GM21619 (cell line): ENCODE data around the gene STAG1.
"Not testable (repeated sequence)": the region's sequence is repeated elsewhere in the genome, so short reads cannot be mapped to it uniquely, and the experiment has no call there.

Experiments used
- ATAC-seq: cut with Tn5 transposase; IDR thresholded peaks from one replicate; pipeline ENCODE4 v1.9.1; 2021; ENCODE audit not compliant: unreplicated experiment

STAG1 gene

GRCh38 chr3:136752172-136752421, at the start of gene STAG1:
STAG1 (minus strand) TSS chr3:136752378; CDS start chr3:136630898, 121,480 bp downstream.
- ATAC-seq, result no peak

DNA sequence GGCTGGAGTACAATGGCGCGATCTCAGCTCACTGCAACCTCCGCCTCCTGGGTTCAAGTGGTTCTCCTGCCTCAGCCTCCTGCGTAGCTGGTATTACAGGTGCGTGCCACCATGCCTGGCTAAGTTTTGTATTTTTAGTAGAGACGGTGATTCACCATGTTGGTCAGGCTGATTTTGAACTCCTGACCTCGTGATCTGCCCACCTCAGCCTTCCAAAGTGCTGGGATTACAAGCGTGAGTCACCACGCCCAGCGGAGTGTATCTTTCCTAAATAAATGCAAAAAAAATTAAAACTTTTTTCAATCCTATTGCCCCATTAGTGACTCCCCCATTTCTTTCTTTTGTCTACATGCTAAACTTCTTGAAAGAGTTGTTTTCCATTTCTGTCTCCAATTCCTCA, 49.0 kb upstream of the STAG1 start:
- not testable (repeated sequence) for ATAC-seq

- no peak for ATAC-seq
These were observed 40.6 kb upstream of the STAG1 start for GRCh38 chr3:136792556-136793330.

DNA sequence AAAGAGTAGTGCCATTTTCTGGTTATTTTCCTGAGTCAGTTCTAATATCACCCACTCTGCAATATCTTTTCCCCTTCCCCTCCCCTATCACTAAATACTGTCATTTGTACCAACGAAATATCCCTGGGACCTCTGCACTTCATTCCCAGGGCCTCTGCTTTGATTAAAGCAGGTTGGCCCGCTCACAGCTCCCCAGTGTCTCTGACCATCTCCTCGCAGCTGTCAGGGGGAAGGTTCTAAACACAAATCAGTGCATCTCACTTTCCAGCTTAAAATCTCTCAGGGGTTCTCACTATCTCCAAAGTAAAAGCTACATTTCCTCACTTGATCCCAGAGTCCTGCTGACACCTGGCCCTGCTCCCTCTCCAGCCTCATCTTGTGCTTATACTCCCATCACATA, 38.6 kb upstream of the STAG1 start:
- no peak for ATAC-seq

DNA sequence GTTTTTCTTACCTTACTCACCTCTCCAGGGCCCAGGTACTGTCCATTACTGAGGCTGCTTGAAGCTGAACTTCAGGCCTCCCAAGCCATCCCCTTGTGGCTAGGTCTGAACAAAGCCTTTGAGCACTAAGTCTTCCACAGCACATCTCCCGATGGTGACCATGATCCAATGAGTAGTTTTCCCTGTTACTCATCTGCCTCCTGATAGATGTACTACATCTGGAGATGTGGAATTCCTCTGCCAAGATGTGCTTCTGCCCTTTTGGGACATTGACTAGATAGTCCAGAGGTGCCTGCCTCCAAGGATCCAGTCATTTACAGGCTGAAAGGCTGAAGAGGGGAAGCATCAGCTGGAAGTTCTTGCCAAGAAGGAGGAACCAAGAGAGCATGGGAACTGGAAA, 37.8 kb upstream of the STAG1 start:
- no peak for ATAC-seq

- no peak for ATAC-seq
These were observed 36.0 kb upstream of the STAG1 start for GRCh38 chr3:136788154-136788553.

DNA sequence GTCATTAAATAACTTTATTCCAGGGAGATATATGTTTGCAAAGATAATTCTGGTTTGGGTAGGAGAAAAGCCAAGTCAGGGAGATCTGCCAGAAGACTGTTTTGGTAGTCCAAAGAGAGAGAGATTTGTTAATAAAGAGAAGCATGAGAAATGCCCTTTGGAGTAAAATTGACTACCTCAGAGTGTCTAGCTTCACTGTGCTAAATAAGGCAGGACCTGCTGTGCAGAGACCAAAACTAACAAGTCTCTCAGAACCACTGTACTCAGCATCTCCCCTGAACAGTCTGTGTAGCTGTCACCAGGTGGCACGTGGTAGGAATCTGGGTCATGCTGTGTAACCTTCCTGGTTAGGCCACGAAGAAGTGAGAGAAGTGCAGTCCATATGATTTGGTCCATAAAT, 35.2 kb upstream of the STAG1 start:
- ATAC-seq, result peak; percentile 72

GRCh38 chr3:136783708-136784191, 31.6 kb upstream of the STAG1 start:
- ATAC-seq, result no peak

GRCh38 chr3:136780741-136781140, 28.6 kb upstream of the STAG1 start:
- no peak for ATAC-seq

GRCh38 chr3:136778865-136779264, 26.7 kb upstream of the STAG1 start:
- no peak for ATAC-seq

- no peak for ATAC-seq
These were observed 20.5 kb upstream of the STAG1 start for GRCh38 chr3:136772709-136773108.

GRCh38 chr3:136758160-136759102, 6.3 kb upstream of the STAG1 start:
- not testable (repeated sequence) for ATAC-seq

DNA sequence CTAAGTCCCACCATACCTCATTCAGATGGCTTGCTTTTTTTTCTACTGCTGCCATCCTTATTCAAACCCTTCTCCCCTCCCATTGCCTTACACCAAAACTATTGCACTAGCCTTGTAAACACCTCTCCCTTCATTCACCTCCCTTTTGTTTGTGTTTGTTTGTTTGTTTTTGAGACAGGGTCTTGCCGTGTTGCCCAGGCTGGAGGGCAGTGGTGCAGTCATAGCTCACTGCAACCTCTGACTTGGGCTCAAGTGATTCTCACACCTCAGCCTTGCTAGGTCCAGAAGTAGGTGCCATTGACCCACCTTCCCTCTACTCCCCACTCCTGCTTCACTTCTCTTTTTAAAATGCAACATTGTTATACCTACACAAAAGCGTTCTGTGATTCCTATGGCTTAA, 3.0 kb upstream of the STAG1 start:
- ATAC-seq, result no peak

GRCh38 chr3:136753326-136753939, 1.3 kb upstream of the STAG1 start:
- ATAC-seq, result no peak

- ATAC-seq, result peak; percentile 81
These were observed 496 bp upstream of the STAG1 start for GRCh38 chr3:136752422-136753325.

DNA sequence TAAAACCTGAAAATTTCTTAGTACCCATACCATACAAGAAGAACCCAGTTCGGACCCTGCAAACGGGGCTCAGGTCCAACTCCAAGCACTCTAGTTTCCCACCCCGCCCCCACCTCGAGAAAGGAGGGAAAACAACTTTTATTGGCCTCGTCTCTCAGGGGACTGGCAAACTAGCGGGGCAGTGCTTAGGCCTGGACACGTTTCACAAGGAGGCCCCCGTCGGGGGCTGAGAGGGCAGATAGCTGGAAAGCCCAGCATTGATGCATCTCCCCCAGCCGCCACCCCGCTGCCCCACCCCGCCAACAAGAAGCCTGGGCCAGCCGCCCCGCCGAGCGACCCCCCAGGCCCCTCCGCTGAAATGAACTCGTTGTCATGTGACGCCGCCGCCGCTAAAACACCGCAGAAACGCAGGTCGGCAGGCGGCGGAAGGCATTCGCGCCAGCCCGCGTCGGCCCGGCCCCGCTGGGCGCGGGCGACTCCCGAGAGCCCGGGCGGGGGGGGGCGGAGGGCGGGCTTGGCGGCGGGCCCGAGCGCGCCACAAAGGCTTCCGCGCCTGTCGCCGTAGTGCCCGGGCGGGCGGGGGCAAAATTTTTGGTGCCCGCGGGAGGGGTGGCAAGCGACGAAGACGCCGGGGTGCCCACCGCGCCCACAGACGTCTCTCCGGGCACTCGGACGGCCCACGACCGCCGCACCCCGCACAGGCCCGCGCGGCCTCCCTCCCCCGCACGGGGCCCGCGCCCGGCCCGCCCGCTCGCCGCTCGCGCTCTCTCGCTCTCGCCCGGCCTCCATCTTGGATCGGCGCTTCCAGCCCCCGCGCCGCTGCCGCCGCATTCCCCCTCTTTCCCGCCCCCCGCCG, 634 bp downstream of the STAG1 start:
- peak; percentile 9 for ATAC-seq

GRCh38 chr3:136750897-136751315, 1.3 kb downstream of the STAG1 start:
- no peak for ATAC-seq

DNA sequence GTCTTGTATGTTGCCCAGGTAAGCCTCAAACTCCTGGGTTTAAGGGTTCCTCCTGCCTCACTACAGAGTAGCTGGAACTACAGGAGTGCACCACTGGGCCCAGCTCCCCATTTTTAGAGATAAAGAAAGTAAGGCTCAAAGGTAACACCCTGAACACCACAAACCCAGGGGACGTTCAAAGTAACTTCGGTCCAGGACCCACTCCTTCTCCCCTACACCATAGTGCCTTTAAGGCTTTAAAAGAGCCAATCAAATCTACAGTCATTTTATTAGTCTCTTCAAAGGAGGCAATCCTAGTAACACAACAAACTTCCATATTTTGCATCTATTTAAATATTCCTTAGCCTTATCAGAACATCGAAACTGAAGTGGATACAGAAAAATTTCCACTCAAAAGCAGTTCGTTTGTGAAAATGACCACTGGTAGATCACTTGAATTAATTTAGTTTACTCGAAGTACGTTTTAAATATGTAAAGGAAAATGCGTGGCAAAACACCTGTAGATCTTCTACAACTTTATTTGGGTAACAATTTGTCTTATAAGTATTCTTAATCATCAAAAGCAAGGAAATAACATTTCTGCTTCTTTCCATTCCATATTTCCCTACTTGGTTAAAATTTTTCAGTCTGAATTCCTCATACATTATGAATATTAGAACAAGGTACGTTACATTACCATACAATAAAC, 1.8 kb downstream of the STAG1 start:
- no peak for ATAC-seq

DNA sequence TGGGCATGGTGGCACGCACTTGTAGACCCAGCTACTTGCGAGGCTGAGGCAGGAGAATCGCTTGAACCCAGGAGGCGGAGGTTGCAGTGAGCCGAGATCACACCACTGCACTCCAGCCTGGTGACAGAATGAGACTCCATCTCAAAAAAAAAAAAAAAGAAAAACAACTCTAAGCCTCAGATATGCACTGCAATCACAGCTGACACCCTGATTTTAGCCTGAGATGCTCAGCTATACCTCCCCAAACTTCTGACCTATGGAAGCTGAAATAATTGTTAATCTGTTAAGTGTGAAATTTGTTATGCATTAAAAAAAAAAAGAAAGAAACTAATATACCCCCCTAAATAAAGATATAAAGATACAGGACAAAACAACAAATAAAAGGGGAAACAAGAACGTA, 2.6 kb downstream of the STAG1 start:
- ATAC-seq, result not testable (repeated sequence)
